ENCODE measurements around the gene C16orf78.
A peak's percentile ranks its signal among the peaks of the same experiment; 100 is the strongest.

C16orf78 gene

GRCh38 chr16:49431591-49432290 is 58.1 kb downstream of the C16orf78 start:
- Histone ChIP-seq H3K4me3 (ENCODE audit: low read depth, low read length) (no peak overlapping the region), H3K27ac (ENCODE audit: low read depth, low read length) (no peak overlapping the region), H3K36me3 (ENCODE audit: control insufficient read depth, insufficient read depth, low read length) (no peaks in the 10 kb centered on the region), H3K4me1 (ENCODE audit: control insufficient read depth, insufficient read depth, low read length) (no peaks in the 10 kb centered on the region), H3K27me3 (ENCODE audit: control insufficient read depth, insufficient read depth, low read length) (peaks cover 4% of the 10 kb centered on the region; the same call in 1 of the 2 replicates), H3K9me3 (ENCODE audit: control insufficient read depth, insufficient read depth, low read depth, low read length) (peaks cover 9% of the 10 kb centered on the region; the same call in 1 of the 2 replicates), H3K9ac (ENCODE audit: low read length) (no peak overlapping the region)

- Histone ChIP-seq H3K4me3 (ENCODE audit: low read depth, low read length) (no peak overlapping the region), H3K36me3 (ENCODE audit: control insufficient read depth, insufficient read depth, low read length) (no peaks in the 10 kb centered on the region), H3K27ac (ENCODE audit: low read depth, low read length) (no peak overlapping the region), H3K27me3 (ENCODE audit: control insufficient read depth, insufficient read depth, low read length) (peaks cover 2% of the 10 kb centered on the region; the same call in 1 of the 2 replicates), H3K9me3 (ENCODE audit: control insufficient read depth, insufficient read depth, low read depth, low read length) (no peaks in the 10 kb centered on the region), H3K9ac (ENCODE audit: low read length) (no peak overlapping the region), H3K4me1 (ENCODE audit: control insufficient read depth, insufficient read depth, low read length) (no peaks in the 10 kb centered on the region)
Observed at GRCh38 chr16:49434733-49435132, 61.1 kb downstream of the C16orf78 start.

- no peak overlapping the region for H3K9ac ChIP-seq (ENCODE audit: low read length)
- H3K27ac ChIP-seq (ENCODE audit: low read depth, low read length): no peak overlapping the region
- peaks cover 8% of the 10 kb centered on the region; the same call in 1 of the 2 replicates for H3K4me1 ChIP-seq (ENCODE audit: control insufficient read depth, insufficient read depth, low read length)
- H3K27me3 ChIP-seq (ENCODE audit: control insufficient read depth, insufficient read depth, low read length): no peaks in the 10 kb centered on the region
- H3K4me3 ChIP-seq (ENCODE audit: low read depth, low read length): no peak overlapping the region
- no peaks in the 10 kb centered on the region for H3K36me3 ChIP-seq (ENCODE audit: control insufficient read depth, insufficient read depth, low read length)
- no peaks in the 10 kb centered on the region for H3K9me3 ChIP-seq (ENCODE audit: control insufficient read depth, insufficient read depth, low read depth, low read length)
Observed at GRCh38 chr16:49436181-49436580, 62.6 kb downstream of the C16orf78 start.

DNA sequence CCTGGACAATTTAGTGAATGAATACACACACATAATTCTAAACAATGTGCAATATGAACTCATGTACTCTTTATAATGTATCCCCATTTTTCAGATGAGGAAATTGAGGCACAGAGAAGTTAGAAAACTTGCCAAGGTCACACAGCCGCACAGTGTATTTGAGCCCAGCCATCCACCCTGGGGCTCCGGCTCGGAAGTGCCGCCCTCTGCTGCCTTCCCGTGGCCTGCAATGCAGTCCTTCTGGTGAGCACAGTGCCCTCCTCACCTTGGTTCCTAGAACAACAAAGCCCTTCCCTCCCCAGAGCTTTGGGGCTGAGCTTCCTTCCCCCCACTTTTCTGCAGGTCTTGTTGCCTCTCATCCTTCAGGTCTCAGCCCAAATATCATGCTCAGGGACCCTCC is 63.7 kb downstream of the C16orf78 start:
- H3K9ac ChIP-seq (ENCODE audit: low read length): no peak overlapping the region

DNA sequence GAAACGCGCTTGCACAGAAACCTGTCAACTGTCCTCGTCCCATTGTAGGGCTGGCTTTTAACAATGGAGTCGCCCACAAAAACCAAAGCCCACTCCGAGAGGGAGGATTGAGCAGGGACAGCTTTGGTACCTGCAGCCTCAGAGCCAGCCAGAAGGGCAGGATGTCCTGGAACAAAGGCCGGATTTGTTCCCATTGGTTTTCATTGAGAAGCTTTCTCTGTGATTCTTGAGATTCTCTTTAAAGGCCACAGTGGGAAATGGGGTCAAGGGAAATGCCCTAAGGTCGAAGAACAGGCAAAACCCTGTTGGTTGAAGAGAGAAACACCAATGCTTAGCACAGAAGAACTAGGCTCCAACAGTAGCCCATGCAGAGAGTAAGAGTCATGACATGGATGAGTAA is 65.4 kb downstream of the C16orf78 start:
- H3K9me3 ChIP-seq (ENCODE audit: control insufficient read depth, insufficient read depth, low read depth, low read length): no peaks in the 10 kb centered on the region
- H3K27ac ChIP-seq (ENCODE audit: low read depth, low read length): no peak overlapping the region
- no peaks in the 10 kb centered on the region for H3K36me3 ChIP-seq (ENCODE audit: control insufficient read depth, insufficient read depth, low read length)
- no peak overlapping the region for H3K4me3 ChIP-seq (ENCODE audit: low read depth, low read length)
- H3K4me1 ChIP-seq (ENCODE audit: control insufficient read depth, insufficient read depth, low read length): peaks cover 28% of the 10 kb centered on the region
- H3K9ac ChIP-seq (ENCODE audit: low read length): no peak overlapping the region
- H3K27me3 ChIP-seq (ENCODE audit: control insufficient read depth, insufficient read depth, low read length): no peaks in the 10 kb centered on the region

More for the DNA sequence above, 63.7 kb downstream of the C16orf78 start:
- H3K36me3 ChIP-seq (ENCODE audit: control insufficient read depth, insufficient read depth, low read length): no peaks in the 10 kb centered on the region
- no peak overlapping the region for H3K4me3 ChIP-seq (ENCODE audit: low read depth, low read length)
- H3K27ac ChIP-seq (ENCODE audit: low read depth, low read length): no peak overlapping the region
- H3K9me3 ChIP-seq (ENCODE audit: control insufficient read depth, insufficient read depth, low read depth, low read length): no peaks in the 10 kb centered on the region
- H3K4me1 ChIP-seq (ENCODE audit: control insufficient read depth, insufficient read depth, low read length): peaks cover 19% of the 10 kb centered on the region
- no peaks in the 10 kb centered on the region for H3K27me3 ChIP-seq (ENCODE audit: control insufficient read depth, insufficient read depth, low read length)

DNA sequence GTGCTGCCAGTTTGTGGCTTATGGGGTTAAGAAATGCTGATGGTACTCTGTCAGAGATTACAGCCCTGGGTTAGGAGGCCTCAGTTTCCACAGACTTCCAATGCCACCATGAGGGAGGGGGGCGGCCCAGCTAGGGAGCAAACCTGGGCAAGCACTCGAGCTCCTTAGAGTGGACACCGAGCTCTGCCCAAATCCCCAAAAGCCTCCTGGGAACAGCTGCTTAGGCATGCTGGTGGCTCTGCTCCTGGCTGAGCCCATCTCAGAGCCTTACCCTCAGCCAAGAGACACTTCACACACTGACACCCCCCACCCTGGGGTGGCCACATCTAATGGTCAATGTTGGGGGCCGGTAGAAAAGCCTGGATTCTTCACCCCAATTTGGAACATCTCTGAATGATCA is 66.1 kb downstream of the C16orf78 start:
- H3K27me3 ChIP-seq (ENCODE audit: control insufficient read depth, insufficient read depth, low read length): no peaks in the 10 kb centered on the region
- H3K4me3 ChIP-seq (ENCODE audit: low read depth, low read length): no peak overlapping the region
- no peaks in the 10 kb centered on the region for H3K9me3 ChIP-seq (ENCODE audit: control insufficient read depth, insufficient read depth, low read depth, low read length)
- no peak overlapping the region for H3K27ac ChIP-seq (ENCODE audit: low read depth, low read length)
- H3K9ac ChIP-seq (ENCODE audit: low read length): no peak overlapping the region
- no peaks in the 10 kb centered on the region for H3K36me3 ChIP-seq (ENCODE audit: control insufficient read depth, insufficient read depth, low read length)
- peaks cover 30% of the 10 kb centered on the region for H3K4me1 ChIP-seq (ENCODE audit: control insufficient read depth, insufficient read depth, low read length)

DNA sequence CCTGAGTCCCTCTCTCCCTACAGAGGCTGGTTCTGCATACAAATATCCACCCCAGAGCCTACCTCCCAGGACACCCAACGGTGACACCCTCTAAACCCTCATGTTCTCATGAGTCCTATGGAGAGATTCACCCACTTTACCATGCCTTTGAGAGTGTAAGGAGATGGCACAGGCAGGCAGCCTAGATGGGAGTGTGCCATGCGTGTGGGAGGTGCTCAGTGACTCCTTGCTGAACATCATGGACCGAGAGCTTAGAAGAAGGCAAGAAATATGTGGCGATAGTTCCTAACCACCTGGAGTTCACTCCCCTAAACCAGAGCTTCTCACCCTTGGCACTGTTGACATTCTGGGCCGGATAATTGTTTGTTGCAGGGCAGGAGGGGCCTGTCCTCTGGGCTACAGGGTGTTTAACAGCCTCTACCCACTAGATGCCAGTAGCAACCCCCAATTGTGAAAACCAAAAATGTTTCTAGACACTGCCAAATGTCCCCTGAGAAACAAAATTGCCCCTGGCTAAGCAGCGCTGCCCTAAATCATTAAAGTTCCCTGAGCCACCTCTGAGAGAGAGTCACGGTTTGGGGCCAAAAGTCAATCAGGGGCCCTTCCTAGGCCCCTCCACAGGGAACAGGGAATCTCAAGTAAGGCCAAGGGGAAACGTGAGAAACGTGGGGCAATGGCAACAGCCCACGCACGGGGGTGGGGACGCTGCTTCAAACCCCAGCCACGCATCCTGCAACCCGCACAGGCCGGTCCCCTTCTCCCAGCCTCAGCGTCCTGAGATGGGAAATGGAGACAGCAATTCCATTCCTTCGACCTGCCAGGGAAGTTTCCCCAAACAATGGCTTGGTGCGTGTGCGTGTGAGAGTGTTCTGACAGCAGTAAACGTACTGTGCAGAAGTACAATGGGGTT is 66.8 kb downstream of the C16orf78 start:
- Histone ChIP-seq H3K36me3 (ENCODE audit: control insufficient read depth, insufficient read depth, low read length) (no peaks in the 10 kb centered on the region), H3K27ac (ENCODE audit: low read depth, low read length) (no peak overlapping the region), H3K4me1 (ENCODE audit: control insufficient read depth, insufficient read depth, low read length) (peaks cover 31% of the 10 kb centered on the region), H3K9ac (ENCODE audit: low read length) (no peak overlapping the region), H3K27me3 (ENCODE audit: control insufficient read depth, insufficient read depth, low read length) (no peaks in the 10 kb centered on the region), H3K4me3 (ENCODE audit: low read depth, low read length) (no peak overlapping the region), H3K9me3 (ENCODE audit: control insufficient read depth, insufficient read depth, low read depth, low read length) (no peaks in the 10 kb centered on the region)

DNA sequence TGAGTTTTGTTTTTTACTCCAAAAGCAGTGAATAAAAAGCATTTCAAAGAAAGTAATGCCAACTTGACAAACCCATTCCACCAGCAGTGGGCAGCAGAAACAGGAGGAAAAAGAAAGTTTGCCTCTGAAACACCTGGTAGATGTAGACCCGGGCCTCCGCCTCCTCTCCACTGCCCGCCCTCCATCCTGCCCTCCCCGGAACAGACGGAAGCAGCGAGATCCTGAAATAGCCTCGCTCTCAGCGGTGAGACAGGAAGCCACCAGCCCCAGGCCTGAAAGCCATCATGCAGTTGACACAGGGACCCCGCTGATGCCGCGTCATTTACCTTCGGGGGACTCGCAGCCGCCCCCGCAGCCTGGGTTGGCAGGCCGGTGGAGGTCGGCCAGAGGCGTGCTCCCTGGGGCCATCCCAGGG is 67.8 kb downstream of the C16orf78 start:
- Histone ChIP-seq H3K36me3 (ENCODE audit: control insufficient read depth, insufficient read depth, low read length) (no peaks in the 10 kb centered on the region), H3K9me3 (ENCODE audit: control insufficient read depth, insufficient read depth, low read depth, low read length) (no peaks in the 10 kb centered on the region), H3K4me1 (ENCODE audit: control insufficient read depth, insufficient read depth, low read length) (peaks cover 31% of the 10 kb centered on the region), H3K4me3 (ENCODE audit: low read depth, low read length) (0 out of 2 replicates have a peak overlapping the region, but pooled peaks have one; percentile 23), H3K27ac (ENCODE audit: low read depth, low read length) (no peak overlapping the region), H3K27me3 (ENCODE audit: control insufficient read depth, insufficient read depth, low read length) (no peaks in the 10 kb centered on the region), H3K9ac (ENCODE audit: low read length) (no peak overlapping the region)

GRCh38 chr16:49442805-49443204 is 69.2 kb downstream of the C16orf78 start:
- H3K9me3 ChIP-seq (ENCODE audit: control insufficient read depth, insufficient read depth, low read depth, low read length): no peaks in the 10 kb centered on the region
- no peak overlapping the region for H3K27ac ChIP-seq (ENCODE audit: low read depth, low read length)
- no peak overlapping the region for H3K4me3 ChIP-seq (ENCODE audit: low read depth, low read length)
- no peaks in the 10 kb centered on the region for H3K36me3 ChIP-seq (ENCODE audit: control insufficient read depth, insufficient read depth, low read length)
- H3K9ac ChIP-seq (ENCODE audit: low read length): no peak overlapping the region
- peaks cover 31% of the 10 kb centered on the region for H3K4me1 ChIP-seq (ENCODE audit: control insufficient read depth, insufficient read depth, low read length)
- H3K27me3 ChIP-seq (ENCODE audit: control insufficient read depth, insufficient read depth, low read length): no peaks in the 10 kb centered on the region

DNA sequence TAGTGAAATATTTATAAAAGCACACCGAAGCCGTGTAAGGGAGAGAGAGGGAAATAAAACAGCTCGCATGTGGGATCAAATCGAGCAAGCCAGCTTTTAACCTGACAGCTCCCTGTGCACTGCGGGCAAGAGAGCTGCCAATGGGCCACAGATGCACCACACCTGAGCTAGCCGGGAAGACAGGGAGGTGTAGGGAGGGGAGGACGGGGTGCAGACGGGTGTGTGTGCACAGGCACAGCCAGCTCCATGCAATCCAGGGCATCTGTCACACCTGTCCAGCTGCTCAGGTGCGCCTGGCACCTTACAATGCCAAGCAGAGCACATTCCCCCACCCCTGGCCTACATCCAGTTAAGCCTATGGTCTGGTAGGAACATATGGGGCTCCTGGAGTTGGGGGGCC is 70.0 kb downstream of the C16orf78 start:
- no peak overlapping the region for H3K27ac ChIP-seq (ENCODE audit: low read depth, low read length)
- H3K36me3 ChIP-seq (ENCODE audit: control insufficient read depth, insufficient read depth, low read length): no peaks in the 10 kb centered on the region
- H3K4me3 ChIP-seq (ENCODE audit: low read depth, low read length): no peak overlapping the region
- H3K9me3 ChIP-seq (ENCODE audit: control insufficient read depth, insufficient read depth, low read depth, low read length): no peaks in the 10 kb centered on the region
- no peaks in the 10 kb centered on the region for H3K27me3 ChIP-seq (ENCODE audit: control insufficient read depth, insufficient read depth, low read length)
- H3K9ac ChIP-seq (ENCODE audit: low read length): no peak overlapping the region
- H3K4me1 ChIP-seq (ENCODE audit: control insufficient read depth, insufficient read depth, low read length): peaks cover 31% of the 10 kb centered on the region

GRCh38 chr16:49446805-49447204 is 73.2 kb downstream of the C16orf78 start:
- H3K4me1 ChIP-seq (ENCODE audit: control insufficient read depth, insufficient read depth, low read length): peaks cover 17% of the 10 kb centered on the region
- no peak overlapping the region for H3K9ac ChIP-seq (ENCODE audit: low read length)
- no peak overlapping the region for H3K4me3 ChIP-seq (ENCODE audit: low read depth, low read length)
- no peaks in the 10 kb centered on the region for H3K9me3 ChIP-seq (ENCODE audit: control insufficient read depth, insufficient read depth, low read depth, low read length)
- no peak overlapping the region for H3K27ac ChIP-seq (ENCODE audit: low read depth, low read length)
- no peaks in the 10 kb centered on the region; the same call in 1 of the 2 replicates for H3K27me3 ChIP-seq (ENCODE audit: control insufficient read depth, insufficient read depth, low read length)
- H3K36me3 ChIP-seq (ENCODE audit: control insufficient read depth, insufficient read depth, low read length): no peaks in the 10 kb centered on the region

Measured in HUES6 (cell line).